DOHH2 (cell line): ENCODE data around the gene IARS2.

Experiments
- EZH2phosphoT487 ChIP-seq: fragments of 200-600 bp; sonication (generic); IDR thresholded peaks from 2 replicates; pipeline ENCODE4 v1.6.1; 2017; ENCODE audit warnings: borderline replicate concordance, mild to moderate bottlenecking, antibody characterized with exemption, low read length, moderate library complexity, mixed read lengths
- TF ChIP-seq, protein P1 (sequence below): fragments of 200-600 bp; sonication (generic); IDR thresholded peaks from one replicate; pipeline ENCODE4 v1.5.1; 2014; ENCODE audit warnings: antibody characterized with exemption, mild to moderate bottlenecking, low read depth, low read length; ENCODE audit not compliant: poor library complexity, severe bottlenecking

DNA sequence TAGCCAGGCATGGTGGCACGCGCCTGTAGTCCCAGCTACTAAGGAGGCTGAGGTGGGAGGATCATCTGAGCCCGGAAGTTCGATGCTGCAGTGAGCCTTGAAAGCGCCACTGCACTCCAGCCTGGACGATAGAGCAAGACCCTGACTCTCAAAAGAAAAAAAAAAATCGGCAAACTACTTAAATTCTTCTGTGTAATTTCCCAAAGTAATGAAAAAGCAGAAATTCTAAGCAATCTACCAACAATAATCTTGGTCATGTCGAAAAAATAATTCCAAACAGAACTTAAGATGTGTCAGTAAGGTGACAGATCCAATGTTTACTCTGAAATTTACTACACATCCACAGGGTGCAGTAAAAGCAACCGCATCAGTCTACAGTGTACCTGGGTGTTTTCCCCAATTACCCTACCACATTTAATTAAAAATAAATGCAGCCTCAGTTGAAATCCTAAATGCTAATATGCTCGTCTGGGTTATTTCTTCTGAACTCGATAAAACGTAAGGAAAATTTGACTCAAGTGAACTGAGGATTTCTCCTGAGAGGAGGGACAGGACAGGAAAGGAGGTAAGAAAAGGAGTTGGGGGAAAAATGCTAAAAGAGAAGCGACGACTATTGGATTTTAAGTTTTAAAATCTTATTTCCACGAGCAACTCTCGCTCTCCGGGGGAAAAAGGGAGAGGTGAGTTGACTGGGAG is 48.4 kb upstream of the IARS2 start:
- TF ChIP-seq, protein P1, sequence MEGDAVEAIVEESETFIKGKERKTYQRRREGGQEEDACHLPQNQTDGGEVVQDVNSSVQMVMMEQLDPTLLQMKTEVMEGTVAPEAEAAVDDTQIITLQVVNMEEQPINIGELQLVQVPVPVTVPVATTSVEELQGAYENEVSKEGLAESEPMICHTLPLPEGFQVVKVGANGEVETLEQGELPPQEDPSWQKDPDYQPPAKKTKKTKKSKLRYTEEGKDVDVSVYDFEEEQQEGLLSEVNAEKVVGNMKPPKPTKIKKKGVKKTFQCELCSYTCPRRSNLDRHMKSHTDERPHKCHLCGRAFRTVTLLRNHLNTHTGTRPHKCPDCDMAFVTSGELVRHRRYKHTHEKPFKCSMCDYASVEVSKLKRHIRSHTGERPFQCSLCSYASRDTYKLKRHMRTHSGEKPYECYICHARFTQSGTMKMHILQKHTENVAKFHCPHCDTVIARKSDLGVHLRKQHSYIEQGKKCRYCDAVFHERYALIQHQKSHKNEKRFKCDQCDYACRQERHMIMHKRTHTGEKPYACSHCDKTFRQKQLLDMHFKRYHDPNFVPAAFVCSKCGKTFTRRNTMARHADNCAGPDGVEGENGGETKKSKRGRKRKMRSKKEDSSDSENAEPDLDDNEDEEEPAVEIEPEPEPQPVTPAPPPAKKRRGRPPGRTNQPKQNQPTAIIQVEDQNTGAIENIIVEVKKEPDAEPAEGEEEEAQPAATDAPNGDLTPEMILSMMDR, result no peak
- TF ChIP-seq EZH2phosphoT487, result no peak
